Duodenal mucosa (tissue), 2 donors: Measurements from ENCODE around the gene MOG.

Experiments
- H3K27ac ChIP-seq: one replicate; pipeline ENCODE4 v1.7.0; 2013; ENCODE audit warnings: low read depth, low read length
- H3K27me3 ChIP-seq, 2 donors: one replicate each; pipeline ENCODE4 v1.7.0; 2013; ENCODE audit warnings: low read length in 2 of 2, control low read depth in 1 of 2; ENCODE audit not compliant: insufficient read depth in 2 of 2, control insufficient read depth in 1 of 2
- H3K36me3 ChIP-seq, 2 donors: one replicate each; pipeline ENCODE4 v1.7.0; 2013; ENCODE audit warnings: low read length in 2 of 2, control low read depth in 1 of 2; ENCODE audit not compliant: insufficient read depth in 2 of 2, control insufficient read depth in 1 of 2
- H3K4me1 ChIP-seq, 2 donors: one replicate each; pipeline ENCODE4 v1.7.0; 2013; ENCODE audit warnings: low read length in 2 of 2, control low read depth in 1 of 2; ENCODE audit not compliant: insufficient read depth in 2 of 2, control insufficient read depth in 1 of 2
- H3K4me3 ChIP-seq, 2 donors: one replicate each; pipeline ENCODE4 v1.7.0; 2013; ENCODE audit warnings: low read length in 2 of 2, low read depth in 1 of 2
- H3K9ac ChIP-seq, 2 donors: one replicate each; pipeline ENCODE4 v1.7.0; 2013; ENCODE audit warnings: low read length in 2 of 2, low read depth in 1 of 2
- H3K9me3 ChIP-seq, 2 donors: one replicate each; pipeline ENCODE4 v1.7.0; 2013; ENCODE audit warnings: low read length in 2 of 2, control low read depth in 1 of 2; ENCODE audit not compliant: control insufficient read depth in 1 of 2

MOG gene

GRCh38 chr6:29656798-29657197 lies at the start of gene MOG:
Gene MOG, plus strand, starts transcription at chr6:29657092. Its CDS starts 118 bp downstream, at chr6:29657210.
- no peak within 1 kb of the TSS for H3K27ac ChIP-seq

DNA sequence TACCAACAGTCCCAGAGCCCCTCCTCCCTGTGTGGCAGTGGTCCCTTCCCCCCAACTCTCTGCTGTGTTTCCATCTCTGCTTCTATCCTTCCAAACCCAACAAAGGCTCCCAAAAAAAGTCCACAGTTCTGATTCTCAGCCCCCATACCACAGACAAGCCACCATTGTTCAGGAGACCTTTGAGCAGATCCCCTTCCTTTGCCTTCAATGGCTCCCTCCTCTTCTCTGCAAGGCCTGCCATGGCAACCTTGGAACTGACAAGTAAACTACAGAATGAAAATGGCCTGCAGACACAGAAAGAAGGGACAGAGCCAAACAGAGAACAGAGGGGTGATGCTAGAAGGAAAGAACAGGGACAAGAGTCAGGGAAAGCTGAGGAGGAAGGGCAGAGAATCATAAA lies 48.8 kb upstream of the MOG start:
- H3K9ac ChIP-seq, result no peak overlapping the region
- H3K36me3 ChIP-seq, result peaks cover 0 to 10% of the 10 kb centered on the region in 2 donors
- H3K4me1 ChIP-seq, result no peaks in the 10 kb centered on the region
- H3K4me3 ChIP-seq, result no peak overlapping the region
- H3K9me3 ChIP-seq, result no peaks in the 10 kb centered on the region
- no peak overlapping the region for H3K27ac ChIP-seq
- no peaks in the 10 kb centered on the region for H3K27me3 ChIP-seq

More at GRCh38 chr6:29656798-29657197, at the start of gene MOG:
- Histone ChIP-seq H3K27me3 (peaks cover 7 to 8% of the 10 kb centered on the region in 2 donors), H3K9ac (no peak within 1 kb of the TSS), H3K4me1 (no peaks in the 10 kb centered on the region), H3K36me3 (no peaks in the 10 kb centered on the region), H3K9me3 (no peaks in the 10 kb centered on the region), H3K4me3 (no peak within 1 kb of the TSS)

- no peak overlapping the region for H3K4me3 ChIP-seq
- no peaks in the 10 kb centered on the region for H3K9me3 ChIP-seq
- no peaks in the 10 kb centered on the region for H3K4me1 ChIP-seq
- H3K36me3 ChIP-seq, result peaks cover 0 to 7% of the 10 kb centered on the region in 2 donors
- no peak overlapping the region for H3K27ac ChIP-seq
- no peaks in the 10 kb centered on the region for H3K27me3 ChIP-seq
- H3K9ac ChIP-seq, result no peak overlapping the region
Measured at GRCh38 chr6:29610540-29610939, 46.4 kb upstream of the MOG start.

DNA sequence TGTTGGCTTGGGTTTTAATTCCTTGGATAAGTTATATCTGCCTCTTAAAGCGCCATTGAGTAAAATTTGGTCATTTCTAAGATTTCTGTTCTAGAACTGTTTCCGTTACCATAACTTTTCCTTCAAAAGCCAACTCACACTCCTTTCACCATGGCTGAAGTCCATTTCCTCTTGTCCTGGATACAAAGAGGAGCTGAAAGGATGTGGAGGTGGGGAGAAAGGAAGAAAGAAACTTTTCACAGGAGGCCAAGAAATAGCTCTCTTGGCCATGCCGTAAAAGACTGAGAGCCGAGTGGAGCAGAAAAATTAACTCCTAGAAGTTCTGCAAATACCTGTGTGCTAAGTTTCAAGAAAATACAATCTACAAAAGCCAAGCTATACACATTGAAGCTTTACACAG lies 45.5 kb upstream of the MOG start:
- Histone ChIP-seq H3K27ac (no peak overlapping the region), H3K36me3 (peaks cover 0 to 7% of the 10 kb centered on the region in 2 donors)

DNA sequence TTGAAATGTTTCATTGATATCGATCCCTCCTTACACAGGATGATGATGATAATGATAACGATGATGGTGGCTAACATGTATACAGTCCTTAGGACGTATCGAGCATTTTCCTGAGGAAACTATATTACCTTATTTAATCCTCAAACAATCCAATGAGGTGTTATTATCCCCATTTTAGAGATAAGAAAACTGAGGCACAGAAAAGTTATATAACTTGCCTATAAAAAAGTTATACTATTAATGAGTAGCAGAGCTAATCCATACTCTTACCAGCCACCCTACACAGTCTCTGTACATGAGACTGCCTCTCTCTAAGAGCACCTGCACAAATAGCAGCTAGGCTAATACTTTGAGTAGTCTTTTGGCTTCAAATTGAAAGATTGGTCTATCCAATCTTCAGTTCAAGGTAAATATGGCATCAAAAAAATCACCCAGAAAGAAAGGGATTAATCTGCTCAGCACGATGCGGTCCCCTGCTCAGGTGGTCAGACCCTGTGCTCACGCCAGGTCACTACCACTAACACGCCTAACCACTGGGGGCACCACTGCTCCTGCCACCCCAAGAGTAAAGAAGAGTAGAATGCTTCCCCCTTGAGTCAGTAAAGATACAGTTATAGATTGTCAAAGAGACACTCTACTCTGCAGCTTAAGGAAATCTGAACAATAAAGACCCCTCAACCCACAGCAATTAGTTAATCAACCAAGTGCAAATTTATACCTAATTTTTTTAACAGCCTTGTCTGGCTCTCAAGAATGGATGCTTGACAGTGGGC lies 38.9 kb upstream of the MOG start:
- no peaks in the 10 kb centered on the region for H3K27me3 ChIP-seq
- H3K4me3 ChIP-seq, result no peak overlapping the region
- no peaks in the 10 kb centered on the region for H3K4me1 ChIP-seq
- no peaks in the 10 kb centered on the region for H3K9me3 ChIP-seq
- H3K36me3 ChIP-seq, result no peaks in the 10 kb centered on the region
- no peak overlapping the region for H3K9ac ChIP-seq
- no peak overlapping the region for H3K27ac ChIP-seq

More for the DNA sequence above, 45.5 kb upstream of the MOG start:
- no peaks in the 10 kb centered on the region for H3K9me3 ChIP-seq
- no peak overlapping the region for H3K4me3 ChIP-seq
- H3K4me1 ChIP-seq, result no peaks in the 10 kb centered on the region
- no peak overlapping the region for H3K9ac ChIP-seq
- H3K27me3 ChIP-seq, result no peaks in the 10 kb centered on the region

- Histone ChIP-seq H3K9me3 (no peaks in the 10 kb centered on the region), H3K36me3 (no peaks in the 10 kb centered on the region), H3K27me3 (no peaks in the 10 kb centered on the region), H3K27ac (no peak overlapping the region), H3K4me3 (no peak overlapping the region), H3K4me1 (no peaks in the 10 kb centered on the region), H3K9ac (no peak overlapping the region)
Measured at GRCh38 chr6:29619578-29620160, 37.2 kb upstream of the MOG start.

- H3K27ac ChIP-seq, result no peak overlapping the region
- no peak overlapping the region for H3K9ac ChIP-seq
- peaks cover 3 to 4% of the 10 kb centered on the region in 2 donors for H3K27me3 ChIP-seq
- H3K4me1 ChIP-seq, result no peaks in the 10 kb centered on the region
- H3K36me3 ChIP-seq, result no peaks in the 10 kb centered on the region
- H3K9me3 ChIP-seq, result no peaks in the 10 kb centered on the region
- no peak overlapping the region for H3K4me3 ChIP-seq
Measured at GRCh38 chr6:29620630-29621029, 36.3 kb upstream of the MOG start.

GRCh38 chr6:29624520-29624961 lies 32.4 kb upstream of the MOG start:
- no peak overlapping the region for H3K27ac ChIP-seq

GRCh38 chr6:29625337-29625930 lies 31.5 kb upstream of the MOG start:
- H3K27ac ChIP-seq, result no peak overlapping the region
- no peaks in the 10 kb centered on the region for H3K9me3 ChIP-seq
- no peaks in the 10 kb centered on the region for H3K36me3 ChIP-seq
- H3K4me3 ChIP-seq, result no peak overlapping the region
- H3K4me1 ChIP-seq, result peaks cover 10 to 11% of the 10 kb centered on the region in 2 donors
- H3K9ac ChIP-seq, result no peak overlapping the region
- H3K27me3 ChIP-seq, result peaks cover 18 to 31% of the 10 kb centered on the region in 2 donors

More at GRCh38 chr6:29624520-29624961, 32.4 kb upstream of the MOG start:
- Histone ChIP-seq H3K9ac (no peak overlapping the region), H3K4me3 (no peak overlapping the region), H3K4me1 (peaks cover 10 to 11% of the 10 kb centered on the region in 2 donors), H3K27me3 (peaks cover 10 to 22% of the 10 kb centered on the region in 2 donors), H3K36me3 (no peaks in the 10 kb centered on the region), H3K9me3 (no peaks in the 10 kb centered on the region)
